ENCODE measurements around the gene C6orf15.

- TF ChIP-seq CTCF (IDR thresholded peaks at IDR 0.05; ENCODE audit: low read length) (no peak), EZH2 (IDR thresholded peaks at IDR 0.05; ENCODE audit: borderline replicate concordance, low read length) (no peak)
Measured at GRCh38 chr6:31125162-31125561, 12.8 kb upstream of the C6orf15 start.
